ENCODE data around the gene REST. TPM values are rescaled to one million over a fixed set of nuclear protein-coding genes. Genes with fewer than 3 reads are reported as not detected.
A peak's percentile ranks its signal among the peaks of the same experiment; 100 is the strongest.

REST gene
- total and polyA plus RNA-seq, 2 donors (not counting 3 experiments of a cell fraction or from before 2014, with no cell fraction given), result 7.0 to 45.9 TPM

DNA sequence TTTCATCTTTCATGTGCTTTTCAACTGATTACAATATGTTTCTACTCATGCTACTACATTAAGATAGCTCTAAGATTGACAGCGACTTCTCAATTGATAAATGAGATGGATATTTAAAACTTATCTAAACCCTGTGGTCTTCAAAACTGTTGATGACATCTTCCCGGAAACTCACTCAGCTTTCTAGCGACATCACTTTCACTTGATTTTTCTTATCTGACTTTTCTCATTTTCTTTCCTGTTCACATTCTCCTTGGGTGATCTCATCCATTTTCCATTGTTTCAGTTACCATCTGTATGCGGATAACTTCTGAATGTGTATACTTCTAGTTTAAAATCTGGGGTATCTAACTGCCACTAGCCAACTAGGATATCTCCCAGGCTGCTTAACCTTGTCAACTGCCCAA, 74.1 kb downstream of the REST start:
- H3K9me1 ChIP-seq (replicated peaks; ENCODE audit: control insufficient read depth, extremely low read depth, insufficient read depth, low read length), result no peaks in the 10 kb centered on the region
- intact Hi-C loops (cut with micrococcal nuclease), result loop anchor here (1.0 kb wide), 1 partner anchor 39 kb away; no protein-coding TSS in a partner anchor
- peak overlapping the region; percentile 100 for H3K27ac ChIP-seq (ENCODE audit: insufficient read depth, low read depth, low read length)
- no peak overlapping the region for H2AFZ ChIP-seq (ENCODE audit: low read depth, low read length)
- peaks cover 3 to 8% of the 10 kb centered on the region in 2 experiments for H3K36me3 ChIP-seq (ENCODE audit: control insufficient read depth in 2 of 2, extremely low read depth in 1 of 2, insufficient read depth in 2 of 2, low read length in 2 of 2)
- H3K4me2 ChIP-seq (ENCODE audit: insufficient read depth, low read length), result peak overlapping the region; percentile 95
- H4K20me1 ChIP-seq (replicated peaks; ENCODE audit: control insufficient read depth, extremely low read depth, insufficient read depth, low read length), result no peaks in the 10 kb centered on the region
- peak overlapping the region in 2 of 3 experiments; percentile 19 to 67 for H3K4me3 ChIP-seq (replicated peaks in 1 of 3; ENCODE audit: insufficient read depth in 1 of 3, low read depth in 1 of 3, low read length in 3 of 3)
- H3K27me3 ChIP-seq (ENCODE audit: control insufficient read depth in 2 of 2, insufficient read depth in 2 of 2, low read length in 2 of 2), result no peaks in the 10 kb centered on the region
- H3K9me3 ChIP-seq (replicated peaks; ENCODE audit: control insufficient read depth, insufficient read depth, low read length), result no peaks in the 10 kb centered on the region
- DNase-seq (ENCODE audit: low read depth, low spot score), result peak; percentile 93
- TF ChIP-seq EZH2 (IDR thresholded peaks at IDR 0.05; ENCODE audit: borderline replicate concordance, low read depth, low read length, severe bottlenecking), result no peak
- TF ChIP-seq POLR2AphosphoS5 (IDR thresholded peaks at IDR 0.05; ENCODE audit: insufficient read depth, low read depth, low read length), result peak; percentile 70
- peak; percentile 85 for TF ChIP-seq GATA2 (IDR thresholded peaks at IDR 0.05; ENCODE audit: insufficient read depth, insufficient read length, low read depth, low read length)
- TF ChIP-seq, protein P1, sequence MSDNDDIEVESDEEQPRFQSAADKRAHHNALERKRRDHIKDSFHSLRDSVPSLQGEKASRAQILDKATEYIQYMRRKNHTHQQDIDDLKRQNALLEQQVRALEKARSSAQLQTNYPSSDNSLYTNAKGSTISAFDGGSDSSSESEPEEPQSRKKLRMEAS (IDR thresholded peaks at IDR 0.05; ENCODE audit: insufficient read depth, insufficient read length), result no peak
- peak; percentile 95 for TF ChIP-seq JUN (IDR thresholded peaks at IDR 0.05; ENCODE audit: borderline replicate concordance, insufficient read depth, insufficient read length, low read depth)
- TF ChIP-seq POLR2A (IDR thresholded peaks at IDR 0.05; ENCODE audit: low read depth, low read length), result peak; percentile 40
- TF ChIP-seq, protein P2, sequence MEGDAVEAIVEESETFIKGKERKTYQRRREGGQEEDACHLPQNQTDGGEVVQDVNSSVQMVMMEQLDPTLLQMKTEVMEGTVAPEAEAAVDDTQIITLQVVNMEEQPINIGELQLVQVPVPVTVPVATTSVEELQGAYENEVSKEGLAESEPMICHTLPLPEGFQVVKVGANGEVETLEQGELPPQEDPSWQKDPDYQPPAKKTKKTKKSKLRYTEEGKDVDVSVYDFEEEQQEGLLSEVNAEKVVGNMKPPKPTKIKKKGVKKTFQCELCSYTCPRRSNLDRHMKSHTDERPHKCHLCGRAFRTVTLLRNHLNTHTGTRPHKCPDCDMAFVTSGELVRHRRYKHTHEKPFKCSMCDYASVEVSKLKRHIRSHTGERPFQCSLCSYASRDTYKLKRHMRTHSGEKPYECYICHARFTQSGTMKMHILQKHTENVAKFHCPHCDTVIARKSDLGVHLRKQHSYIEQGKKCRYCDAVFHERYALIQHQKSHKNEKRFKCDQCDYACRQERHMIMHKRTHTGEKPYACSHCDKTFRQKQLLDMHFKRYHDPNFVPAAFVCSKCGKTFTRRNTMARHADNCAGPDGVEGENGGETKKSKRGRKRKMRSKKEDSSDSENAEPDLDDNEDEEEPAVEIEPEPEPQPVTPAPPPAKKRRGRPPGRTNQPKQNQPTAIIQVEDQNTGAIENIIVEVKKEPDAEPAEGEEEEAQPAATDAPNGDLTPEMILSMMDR (IDR thresholded peaks at IDR 0.05; ENCODE audit: extremely low read depth in 1 of 2, insufficient read depth in 1 of 2, low read depth in 1 of 2, low read length in 2 of 2), result no peak
- TF ChIP-seq FOS (IDR thresholded peaks at IDR 0.05; ENCODE audit: borderline replicate concordance, insufficient read depth, low read length), result peak; percentile 73
- TF ChIP-seq MYC (IDR thresholded peaks at IDR 0.05; ENCODE audit: low read depth, low read length), result no peak
- H3K79me2 ChIP-seq (ENCODE audit: control insufficient read depth, insufficient read depth, low read length), result peaks cover 82% of the 10 kb centered on the region
- peak overlapping the region; percentile 97 for H3K9ac ChIP-seq (replicated peaks; ENCODE audit: extremely low read depth, insufficient read depth, low read length)
- peaks cover 34% of the 10 kb centered on the region for H3K4me1 ChIP-seq (ENCODE audit: control insufficient read depth, extremely low read depth, insufficient read depth, low read length)
- FAIRE-seq, result peak; percentile 82
- ChIA-PET POLR2A (interaction anchor here (0.6 to 1.4 kb wide), 3 partner anchors 14 to 127 kb away, joined by 3 to 4 read pairs (median 4); no protein-coding TSS in a partner anchor), CTCF (interaction anchor here (1.0 to 1.2 kb wide), 2 partner anchors 10 to 14 kb away, joined by 3 to 4 read pairs; no protein-coding TSS in a partner anchor)
- BruUV-seq (replicated peaks), result no TSS peak
- dilution Hi-C loops (cut with MboI; ENCODE audit: extremely low pct_ligation_motif_present, low sequenced_read_pairs), result no loop called here

All from endothelial cell of umbilical vein (primary cell).